Renal cortical epithelial cell (primary cell): ENCODE results near the gene MRTFB. TPM values are rescaled to one million over a fixed set of nuclear protein-coding genes. Genes with fewer than 3 reads are reported as not detected.
A peak's percentile ranks its signal among the peaks of the same experiment; 100 is the strongest.
"Not testable (repeated sequence)": the region's sequence is repeated elsewhere in the genome, so short reads cannot be mapped to it uniquely, and the experiment has no call there.

Experiments
- DNase-seq: peaks from one replicate; pipeline ENCODE4 v3.0.0-alpha.2; 2011; ENCODE audit warnings: low read depth
- total RNA-seq: library from RNA; depleted of rRNA; stranded (reverse); fragments of >200 nt; gene quantifications from 2 replicates; pipeline ENCODE4 v1.2.3, GENCODE V29; 2014

MRTFB gene, protein sequence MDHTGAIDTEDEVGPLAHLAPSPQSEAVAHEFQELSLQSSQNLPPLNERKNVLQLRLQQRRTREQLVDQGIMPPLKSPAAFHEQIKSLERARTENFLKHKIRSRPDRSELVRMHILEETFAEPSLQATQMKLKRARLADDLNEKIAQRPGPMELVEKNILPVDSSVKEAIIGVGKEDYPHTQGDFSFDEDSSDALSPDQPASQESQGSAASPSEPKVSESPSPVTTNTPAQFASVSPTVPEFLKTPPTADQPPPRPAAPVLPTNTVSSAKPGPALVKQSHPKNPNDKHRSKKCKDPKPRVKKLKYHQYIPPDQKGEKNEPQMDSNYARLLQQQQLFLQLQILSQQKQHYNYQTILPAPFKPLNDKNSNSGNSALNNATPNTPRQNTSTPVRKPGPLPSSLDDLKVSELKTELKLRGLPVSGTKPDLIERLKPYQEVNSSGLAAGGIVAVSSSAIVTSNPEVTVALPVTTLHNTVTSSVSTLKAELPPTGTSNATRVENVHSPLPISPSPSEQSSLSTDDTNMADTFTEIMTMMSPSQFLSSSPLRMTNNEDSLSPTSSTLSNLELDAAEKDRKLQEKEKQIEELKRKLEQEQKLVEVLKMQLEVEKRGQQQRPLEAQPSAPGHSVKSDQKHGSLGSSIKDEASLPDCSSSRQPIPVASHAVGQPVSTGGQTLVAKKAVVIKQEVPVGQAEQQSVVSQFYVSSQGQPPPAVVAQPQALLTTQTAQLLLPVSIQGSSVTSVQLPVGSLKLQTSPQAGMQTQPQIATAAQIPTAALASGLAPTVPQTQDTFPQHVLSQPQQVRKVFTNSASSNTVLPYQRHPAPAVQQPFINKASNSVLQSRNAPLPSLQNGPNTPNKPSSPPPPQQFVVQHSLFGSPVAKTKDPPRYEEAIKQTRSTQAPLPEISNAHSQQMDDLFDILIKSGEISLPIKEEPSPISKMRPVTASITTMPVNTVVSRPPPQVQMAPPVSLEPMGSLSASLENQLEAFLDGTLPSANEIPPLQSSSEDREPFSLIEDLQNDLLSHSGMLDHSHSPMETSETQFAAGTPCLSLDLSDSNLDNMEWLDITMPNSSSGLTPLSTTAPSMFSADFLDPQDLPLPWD
- 4.9 and 21.9 TPM in 2 replicates for total RNA-seq

DNA sequence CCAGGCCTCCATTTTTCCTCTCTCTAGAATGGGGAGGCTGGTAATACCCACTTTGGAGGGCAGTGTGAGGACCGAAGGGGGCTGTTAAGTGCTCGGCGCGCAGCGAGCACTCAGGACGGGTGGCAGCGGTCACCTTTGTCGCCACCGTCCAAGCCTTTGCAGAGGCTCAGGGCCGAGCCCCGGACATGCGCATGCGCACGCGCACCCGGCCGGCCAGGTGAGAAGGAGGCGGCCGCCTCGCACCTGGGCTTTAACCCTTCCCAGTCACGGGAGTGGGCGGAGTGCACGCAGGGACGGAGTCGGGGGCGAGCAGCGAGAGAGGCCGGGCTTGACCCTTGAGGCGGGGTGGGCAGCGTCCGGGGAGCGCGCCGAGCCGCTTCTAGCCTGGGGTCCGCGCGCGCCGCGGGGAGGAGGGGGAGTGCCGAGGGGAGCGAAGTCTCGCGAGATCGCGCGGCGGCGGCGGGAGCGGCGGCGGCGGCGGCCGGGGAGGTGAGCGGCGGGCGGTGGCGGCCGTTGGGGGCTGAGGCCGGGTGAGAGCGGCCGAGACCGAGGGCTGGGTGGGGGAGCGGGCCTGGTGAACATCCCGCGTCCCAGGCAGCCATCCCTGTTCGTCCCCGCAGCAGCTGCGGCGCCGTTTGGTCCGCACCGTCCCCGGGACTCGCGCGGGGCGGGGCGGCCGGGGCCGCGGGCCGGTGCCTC lies at the start of gene MRTFB:
Gene MRTFB (plus strand): TSS at position 443 of the 699 bp plus-strand sequence. CDS start 69,288 bp downstream, outside the sequence.
- peak; percentile 11 for DNase-seq

DNA sequence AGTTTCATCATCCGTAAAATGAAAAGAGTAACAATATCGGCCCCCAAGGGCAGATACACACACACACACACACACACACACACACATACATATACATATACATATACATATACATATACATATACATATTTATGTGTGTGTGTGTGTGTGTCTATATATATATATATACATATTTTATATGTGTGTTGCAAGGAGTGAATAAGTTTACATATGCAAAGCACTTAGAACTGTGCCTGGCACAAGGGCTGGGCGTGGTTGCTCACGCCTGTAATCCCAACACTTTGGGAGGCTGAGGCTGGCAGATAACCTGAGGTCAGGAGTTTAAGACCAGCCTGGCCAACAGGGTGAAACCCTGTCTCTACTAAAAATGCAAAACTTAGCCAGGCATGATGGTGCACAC lies 47.6 kb upstream of the MRTFB start:
- not testable (repeated sequence) for DNase-seq

DNA sequence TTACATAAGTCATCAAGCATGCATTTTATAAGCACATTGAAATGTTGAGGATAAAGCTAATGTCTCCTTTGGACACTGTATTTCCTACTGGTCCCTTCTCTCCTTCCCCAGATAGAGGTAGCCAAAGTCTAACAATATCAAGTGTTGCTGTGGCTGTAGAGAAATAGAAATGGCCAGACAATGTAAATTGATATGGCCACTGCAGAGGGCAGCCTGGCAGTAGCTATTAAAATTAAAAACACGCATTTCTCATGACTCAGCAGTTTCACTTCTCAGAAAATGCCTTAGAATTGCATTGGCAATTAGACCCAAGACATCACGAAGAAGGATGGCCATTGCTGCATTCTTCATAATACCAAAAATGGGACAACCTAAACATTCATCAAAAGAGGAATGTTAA lies 46.8 kb upstream of the MRTFB start:
- DNase-seq: no peak

DNA sequence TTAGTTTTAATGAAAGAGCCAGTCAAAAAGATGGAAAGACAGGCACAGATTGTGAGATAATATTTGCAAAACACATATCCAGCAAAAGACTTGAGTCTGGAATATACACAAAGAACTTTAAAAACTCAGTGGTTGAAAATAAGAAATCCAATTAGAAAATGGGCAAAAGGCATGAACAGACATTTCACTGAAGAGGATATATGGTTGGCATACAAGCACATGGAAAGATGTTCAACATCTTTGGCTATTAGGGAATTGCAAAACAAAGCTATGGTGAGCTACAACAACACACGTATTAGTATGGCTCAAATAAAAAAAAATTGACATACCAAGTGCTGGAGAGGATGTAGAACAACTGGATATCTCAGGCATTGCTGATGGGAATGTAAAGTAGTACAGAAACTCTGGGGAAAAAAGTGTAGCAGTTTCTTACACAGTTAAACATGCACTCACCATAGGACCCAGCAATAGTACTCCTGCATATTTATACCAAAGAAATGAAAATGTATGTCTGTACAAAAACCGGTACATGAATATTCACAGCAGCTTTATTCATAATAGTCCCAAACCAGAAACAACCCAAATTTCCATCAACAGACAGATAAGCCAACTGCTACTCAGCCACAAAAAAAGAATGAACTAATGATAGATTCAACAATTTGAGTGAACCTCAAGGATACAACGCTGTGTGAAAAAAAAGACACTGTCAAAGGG lies 44.4 kb upstream of the MRTFB start:
- DNase-seq: no peak

DNA sequence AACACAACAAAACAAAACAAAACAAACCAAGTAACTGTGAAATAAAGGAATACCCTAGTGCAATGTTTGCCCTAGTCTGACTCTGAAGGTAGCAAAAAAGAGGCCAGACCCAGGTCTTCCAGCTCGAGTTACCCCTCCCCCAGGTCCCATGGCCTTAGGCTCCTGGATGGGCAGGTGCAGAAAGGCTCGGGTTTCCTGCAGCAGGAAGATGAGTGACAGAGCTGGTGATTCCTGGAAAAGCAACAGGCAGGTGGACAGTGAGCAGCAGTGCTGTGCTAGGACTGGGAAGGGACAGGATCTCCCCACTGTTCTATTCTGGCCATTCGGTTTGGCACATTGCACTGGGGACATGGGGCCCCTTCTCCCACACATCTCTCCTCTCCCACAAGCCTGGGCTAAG lies 42.9 kb upstream of the MRTFB start:
- no peak for DNase-seq

DNA sequence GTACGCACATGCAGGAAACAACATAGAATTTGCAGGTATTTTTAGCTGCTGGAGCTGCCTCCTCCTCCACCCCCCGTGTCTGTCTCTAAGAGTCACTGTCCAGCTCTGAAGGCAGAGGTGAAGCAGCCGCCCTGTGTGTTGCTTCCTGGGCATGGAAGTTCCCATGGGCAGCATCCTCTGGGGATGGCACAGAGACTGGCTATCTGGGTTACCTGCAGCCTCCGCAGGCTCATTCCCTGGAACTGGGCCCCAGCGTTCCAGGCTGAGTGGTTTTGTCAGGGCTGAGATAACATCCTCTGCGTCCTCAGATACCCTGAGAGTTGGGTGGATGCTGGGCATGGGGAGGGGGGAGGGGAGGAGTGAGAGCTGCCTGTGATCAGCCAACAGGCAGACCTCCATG lies 41.5 kb upstream of the MRTFB start:
- no peak for DNase-seq

DNA sequence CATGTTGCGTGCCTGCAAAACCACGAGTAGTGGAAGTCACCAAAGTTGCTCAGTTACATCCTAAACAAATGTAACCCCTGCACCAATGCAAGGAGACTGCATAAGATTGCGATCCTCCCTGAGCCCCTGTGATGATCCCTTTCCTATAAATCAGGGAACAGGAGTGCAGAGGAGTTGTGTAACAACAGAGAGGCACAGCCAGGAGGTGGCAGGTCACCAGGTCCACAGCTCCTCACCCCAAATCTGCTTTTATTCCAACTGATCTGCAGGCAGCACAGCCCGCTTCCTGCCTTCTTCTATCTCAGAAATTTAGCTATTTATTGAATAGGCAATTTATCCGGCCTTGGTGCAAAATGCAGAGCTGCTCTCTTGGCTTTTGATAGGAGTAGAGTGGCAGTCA lies 36.0 kb upstream of the MRTFB start:
- DNase-seq: no peak

DNA sequence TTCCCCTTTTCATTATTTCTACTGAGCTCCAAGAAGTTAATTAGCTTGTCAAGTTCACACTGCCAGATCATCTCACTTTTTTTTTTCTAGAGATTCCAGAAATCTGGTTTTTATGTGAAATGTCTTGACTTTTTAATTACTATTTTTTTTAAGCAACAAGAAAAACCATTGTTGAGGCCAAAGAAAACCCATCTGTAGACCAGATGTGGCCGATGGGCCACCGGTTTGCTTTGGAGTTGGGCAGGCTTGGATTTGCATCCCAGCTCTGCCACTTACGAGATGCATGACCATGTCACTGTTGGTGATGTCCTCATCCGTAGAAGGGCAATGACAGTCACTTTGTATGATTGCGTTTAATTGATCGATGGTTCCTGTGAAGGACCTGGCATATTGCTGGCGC lies 34.2 kb upstream of the MRTFB start:
- no peak for DNase-seq

DNA sequence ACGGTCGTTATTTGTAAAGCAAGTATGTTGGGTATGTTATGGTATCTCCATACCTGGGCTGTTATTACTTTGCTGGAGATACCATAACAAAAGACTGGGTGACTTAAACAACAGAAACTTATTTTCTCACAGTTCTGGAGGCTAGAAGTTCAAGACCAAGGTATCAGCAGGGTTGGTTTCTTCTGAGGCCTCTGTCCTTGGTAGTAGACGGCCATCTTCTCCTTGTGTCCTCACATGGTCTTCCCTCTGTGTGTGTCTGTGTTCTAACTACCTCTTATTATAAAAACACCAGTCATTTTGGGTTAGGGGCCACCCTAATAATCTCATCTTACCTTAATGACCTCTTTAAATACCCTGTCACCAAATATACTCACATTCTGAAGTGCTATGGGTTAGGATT lies 33.2 kb upstream of the MRTFB start:
- DNase-seq: no peak

DNA sequence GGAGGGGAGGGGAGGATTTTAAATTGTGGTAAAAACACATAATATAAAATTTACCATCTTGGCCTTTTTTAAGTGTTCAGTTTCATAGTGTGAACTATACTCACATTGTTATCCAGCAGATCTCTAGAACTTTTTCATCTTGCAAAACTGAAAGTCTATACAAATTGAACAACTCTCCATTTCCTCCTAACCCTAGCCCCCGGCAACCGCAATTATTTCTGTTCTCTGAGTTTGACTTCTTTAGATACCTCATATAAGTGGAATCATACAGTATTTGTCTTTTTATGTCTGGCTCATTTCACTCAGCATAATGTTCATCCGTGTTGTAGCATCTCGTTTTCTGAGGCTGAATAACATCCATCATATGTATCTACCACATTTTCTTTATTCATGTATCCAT lies 30.0 kb upstream of the MRTFB start:
- DNase-seq: no peak

DNA sequence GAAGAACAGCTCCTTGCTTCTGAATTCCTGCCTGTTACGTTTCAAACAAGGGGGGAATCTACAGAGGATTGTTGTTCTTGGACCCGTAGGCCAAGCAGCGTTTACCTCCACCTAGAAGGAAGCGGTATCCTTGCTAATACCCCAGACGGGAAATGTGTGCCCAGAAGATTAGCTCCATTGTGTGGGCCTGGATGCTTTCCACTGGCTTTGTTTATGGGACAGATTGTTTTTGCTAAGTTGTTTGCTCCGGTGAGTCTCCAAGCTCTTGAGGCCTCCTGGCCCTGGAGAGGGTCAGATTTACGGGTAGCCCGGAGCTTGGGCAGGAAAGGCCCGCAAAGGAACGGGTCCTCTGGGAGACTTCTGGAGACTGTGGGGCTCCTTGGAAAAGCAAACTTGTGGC lies 28.4 kb upstream of the MRTFB start:
- DNase-seq: no peak

DNA sequence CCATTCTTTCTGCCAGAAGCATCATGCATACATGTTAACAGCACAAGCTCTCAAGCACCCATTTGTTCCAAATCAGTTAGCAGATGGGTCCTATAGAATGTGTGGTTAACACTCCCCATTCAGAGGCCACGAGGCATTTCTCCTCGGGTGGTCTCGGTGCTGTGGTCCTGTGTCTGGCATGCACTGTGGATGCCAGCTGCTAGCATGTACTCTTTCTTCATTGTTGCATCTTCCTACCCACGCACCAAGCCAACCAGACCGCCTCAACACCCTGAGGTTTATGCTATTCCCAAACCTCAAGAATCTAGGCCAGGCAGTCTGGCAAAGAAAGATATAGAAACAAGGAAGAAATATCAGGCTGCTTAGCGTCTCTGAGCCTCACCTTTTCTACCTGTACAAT lies 27.8 kb upstream of the MRTFB start:
- no peak for DNase-seq

DNA sequence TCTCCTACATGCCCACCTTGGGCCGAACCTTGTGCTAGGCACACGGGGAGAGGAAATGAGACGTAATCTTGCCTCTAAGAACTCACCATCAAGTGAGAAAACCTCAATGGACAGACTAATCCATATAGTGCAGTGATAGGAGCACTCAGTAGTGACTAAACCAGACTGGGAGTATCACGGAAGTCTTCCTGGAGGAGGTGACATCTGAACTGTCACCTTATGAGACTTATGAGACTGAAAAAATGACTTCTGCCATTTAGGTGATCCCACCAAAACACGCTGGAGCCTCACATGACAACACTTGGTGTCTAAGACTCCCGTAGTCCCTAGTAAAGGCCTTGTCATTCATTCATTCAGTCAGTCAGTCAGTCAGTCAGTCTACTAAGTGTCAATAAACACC lies 27.3 kb upstream of the MRTFB start:
- DNase-seq: no peak

DNA sequence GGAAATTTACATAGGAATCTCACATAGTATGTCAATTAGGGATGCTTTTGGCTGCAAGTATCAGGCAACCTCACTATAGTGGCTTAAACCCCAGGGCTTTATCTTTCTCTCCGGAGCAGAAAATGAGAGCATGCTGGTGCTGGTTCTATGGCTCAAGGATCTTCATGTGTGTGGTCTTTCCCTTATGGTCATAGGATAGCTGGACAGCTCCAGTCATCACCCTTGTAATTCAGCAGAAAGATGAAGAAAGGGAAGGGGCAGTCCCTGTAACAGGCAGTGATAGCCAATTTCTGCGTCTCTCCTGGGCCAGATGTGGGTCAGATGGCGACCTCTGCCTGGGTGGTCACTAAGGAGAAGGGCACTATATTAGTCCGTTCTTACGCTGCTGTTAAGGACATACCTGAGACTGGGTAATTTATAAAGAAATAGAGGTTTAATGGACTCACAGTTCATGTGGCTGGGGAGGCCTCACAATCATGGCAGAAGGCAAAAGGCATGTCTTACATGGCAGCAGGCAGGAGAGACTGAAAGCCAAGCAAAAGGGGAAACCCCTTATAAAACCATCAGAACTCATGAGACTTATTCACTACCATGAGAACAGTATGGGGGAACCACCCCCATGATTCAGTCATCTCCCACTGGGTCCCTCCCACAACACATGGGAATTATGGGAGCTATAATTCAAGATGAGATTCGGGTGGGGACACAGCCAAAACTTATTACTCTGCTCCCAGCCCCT lies 23.8 kb upstream of the MRTFB start:
- DNase-seq: not testable (repeated sequence)

DNA sequence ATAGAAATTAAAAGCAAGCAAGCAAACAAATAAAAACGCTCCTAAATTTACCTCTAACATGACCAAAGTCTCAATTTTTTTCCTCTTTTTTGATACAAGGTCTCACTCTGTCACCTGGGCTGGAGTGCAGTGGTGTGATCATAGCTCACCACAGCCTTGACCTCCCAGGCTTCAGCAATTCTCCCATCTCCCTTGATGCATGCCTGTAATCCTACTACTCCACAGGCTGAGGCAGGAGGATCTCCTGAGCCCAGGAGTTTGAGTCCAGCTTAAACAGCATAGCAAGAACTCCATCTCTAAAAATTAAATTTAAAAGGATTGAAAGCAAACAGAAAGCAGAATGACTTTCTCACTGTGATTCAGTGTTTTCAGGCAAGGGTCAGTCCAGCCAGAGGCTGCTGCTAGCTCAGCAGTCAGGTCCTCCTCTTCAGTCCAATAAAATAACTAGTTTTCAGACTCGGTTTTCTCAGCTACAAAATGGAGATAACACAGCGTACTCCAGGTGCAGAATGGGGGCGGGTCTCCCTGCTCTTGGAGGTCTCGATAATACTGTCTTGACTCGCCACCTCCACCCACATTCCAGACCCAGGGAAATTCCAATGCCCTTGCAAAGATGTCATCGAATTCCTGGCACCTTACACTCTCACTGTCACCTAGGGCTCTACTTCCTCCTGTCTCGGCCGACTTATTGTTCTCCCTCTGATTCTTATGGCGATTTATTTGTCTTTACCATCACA lies 20.7 kb upstream of the MRTFB start:
- DNase-seq: peak; percentile 69

DNA sequence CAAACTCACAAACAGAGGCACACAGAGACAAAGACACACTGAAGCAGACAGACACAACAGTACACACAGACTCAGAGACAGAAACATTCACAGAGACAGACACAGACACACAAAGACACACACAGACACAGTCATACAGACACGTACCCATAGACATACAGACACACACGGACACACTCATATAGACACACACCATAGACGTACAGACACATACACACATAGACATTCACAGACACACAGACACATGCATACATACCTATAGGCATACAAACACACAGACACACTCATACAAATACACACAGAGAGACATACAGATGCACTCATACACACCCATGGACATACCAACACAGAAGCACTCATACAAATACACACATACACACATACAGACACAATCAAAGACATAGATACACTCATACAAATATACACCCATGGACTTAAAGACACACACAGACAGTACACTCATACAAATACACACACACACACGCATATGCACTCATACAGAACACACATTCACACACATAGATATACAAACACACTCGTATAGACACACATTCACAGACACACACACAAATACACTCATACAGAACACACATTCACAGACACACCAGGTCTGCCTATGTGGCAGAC lies 19.9 kb upstream of the MRTFB start:
- DNase-seq: no peak

DNA sequence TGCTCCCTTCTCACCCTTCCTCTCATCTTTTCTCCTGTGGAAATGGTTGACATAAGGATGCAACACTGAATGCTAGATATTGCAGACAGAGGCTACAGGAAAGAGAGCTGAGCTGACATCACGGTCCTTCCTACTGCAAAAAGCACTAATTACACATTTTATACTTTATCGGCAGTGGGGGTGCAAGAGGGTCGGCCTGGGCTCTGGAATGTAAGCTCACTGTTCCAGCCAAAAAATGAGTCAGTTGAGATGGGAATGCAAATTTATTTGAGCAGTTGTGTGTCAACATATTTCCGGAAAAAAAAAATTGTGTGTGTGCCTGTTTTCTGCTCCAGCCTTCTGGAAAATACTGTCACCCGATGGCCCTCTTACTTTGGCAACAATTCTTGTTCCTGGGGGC lies 14.1 kb upstream of the MRTFB start:
- no peak for DNase-seq

DNA sequence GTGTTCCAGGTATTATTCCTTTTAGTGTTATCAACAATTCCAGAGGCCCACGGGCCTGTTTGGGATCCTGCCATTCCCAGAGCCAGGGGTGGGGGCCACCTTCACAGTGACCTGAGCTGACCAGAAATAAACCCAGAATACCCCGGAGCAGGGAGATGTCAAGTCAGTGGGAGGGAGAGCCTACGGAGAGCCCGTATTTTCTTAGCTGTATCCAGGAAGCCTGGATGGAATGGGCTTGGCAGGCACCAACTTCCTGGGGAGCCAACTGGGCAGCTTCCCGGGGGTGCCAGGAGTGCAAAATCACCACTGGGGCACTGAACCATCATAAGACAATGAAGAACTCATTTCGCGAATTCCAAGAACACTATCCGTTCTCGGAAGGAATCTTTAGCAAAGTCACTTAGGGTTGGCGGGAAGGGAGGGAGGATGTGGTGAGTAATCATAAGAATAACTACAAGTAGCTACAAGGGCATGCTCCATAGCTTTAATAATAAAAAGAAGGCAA lies 13.2 kb upstream of the MRTFB start:
- peak; percentile 7 for DNase-seq

DNA sequence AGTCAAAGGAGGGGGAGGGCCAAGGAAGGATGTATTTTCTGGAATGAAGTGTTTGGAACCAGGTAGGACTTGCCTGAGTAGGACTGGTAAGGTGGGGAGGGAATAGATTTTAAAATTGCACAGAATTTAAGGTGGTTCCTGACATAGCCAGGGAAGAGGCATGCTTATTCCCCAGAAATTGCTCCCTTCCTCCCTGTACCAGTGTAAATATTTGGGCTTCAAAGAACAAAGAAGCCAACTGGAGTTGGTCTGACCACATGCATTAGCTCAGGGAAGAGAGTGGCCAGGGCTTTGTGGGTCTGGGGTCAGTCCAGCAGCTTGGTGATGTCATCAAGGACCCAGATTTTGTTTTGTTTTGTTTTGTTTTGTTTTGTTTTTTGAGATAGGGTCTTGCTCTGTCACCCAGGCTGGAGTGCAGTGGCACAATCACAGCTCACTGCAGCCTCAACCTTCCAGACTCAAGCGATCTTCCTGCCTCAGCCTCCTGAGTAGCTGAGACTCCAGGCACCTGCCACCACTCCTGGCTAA lies 9.3 kb upstream of the MRTFB start:
- no peak for DNase-seq
